ENCODE data around the gene RSPO4. TPM values are rescaled to one million over a fixed set of nuclear protein-coding genes. Genes with fewer than 3 reads are reported as not detected.
A peak's percentile ranks its signal among the peaks of the same experiment; 100 is the strongest.

RSPO4 gene
- total RNA-seq, 1 donor from 2014 or later = 0.95 TPM

DNA sequence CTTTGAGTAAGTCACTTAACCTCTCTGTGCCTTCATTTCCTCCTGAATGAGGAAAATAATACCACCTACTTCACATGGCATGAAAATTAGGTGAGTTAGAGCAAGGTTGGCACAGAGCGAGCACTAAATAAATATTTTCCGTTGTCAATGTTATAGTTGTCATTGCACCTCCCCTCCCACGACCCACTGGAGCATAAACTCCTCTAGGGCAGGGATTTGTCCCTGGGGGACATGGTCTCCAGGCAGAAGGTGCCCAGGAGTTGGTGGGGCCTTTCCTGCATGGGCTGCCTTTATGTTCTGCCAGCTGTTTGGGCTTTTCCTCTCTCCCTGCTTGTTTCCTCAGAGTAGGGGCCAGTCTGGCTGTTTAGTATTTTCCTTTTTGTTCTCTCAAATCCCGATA lies 84.7 kb downstream of the RSPO4 start:
- peak overlapping the region; percentile 52 for H3K27ac Mint-ChIP-seq (ENCODE audit: unreplicated experiment)
- no peak for DNase-seq (ENCODE audit: low spot score)
- H3K4me3 Mint-ChIP-seq (ENCODE audit: unreplicated experiment) = no peak overlapping the region
- H3K9me3 Mint-ChIP-seq (ENCODE audit: unreplicated experiment) = no peaks in the 10 kb centered on the region
- TF ChIP-seq, protein P1, sequence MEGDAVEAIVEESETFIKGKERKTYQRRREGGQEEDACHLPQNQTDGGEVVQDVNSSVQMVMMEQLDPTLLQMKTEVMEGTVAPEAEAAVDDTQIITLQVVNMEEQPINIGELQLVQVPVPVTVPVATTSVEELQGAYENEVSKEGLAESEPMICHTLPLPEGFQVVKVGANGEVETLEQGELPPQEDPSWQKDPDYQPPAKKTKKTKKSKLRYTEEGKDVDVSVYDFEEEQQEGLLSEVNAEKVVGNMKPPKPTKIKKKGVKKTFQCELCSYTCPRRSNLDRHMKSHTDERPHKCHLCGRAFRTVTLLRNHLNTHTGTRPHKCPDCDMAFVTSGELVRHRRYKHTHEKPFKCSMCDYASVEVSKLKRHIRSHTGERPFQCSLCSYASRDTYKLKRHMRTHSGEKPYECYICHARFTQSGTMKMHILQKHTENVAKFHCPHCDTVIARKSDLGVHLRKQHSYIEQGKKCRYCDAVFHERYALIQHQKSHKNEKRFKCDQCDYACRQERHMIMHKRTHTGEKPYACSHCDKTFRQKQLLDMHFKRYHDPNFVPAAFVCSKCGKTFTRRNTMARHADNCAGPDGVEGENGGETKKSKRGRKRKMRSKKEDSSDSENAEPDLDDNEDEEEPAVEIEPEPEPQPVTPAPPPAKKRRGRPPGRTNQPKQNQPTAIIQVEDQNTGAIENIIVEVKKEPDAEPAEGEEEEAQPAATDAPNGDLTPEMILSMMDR (IDR thresholded peaks at IDR 0.05; ENCODE audit: unreplicated experiment) = no peak
- peaks cover 66% of the 10 kb centered on the region for H3K4me1 Mint-ChIP-seq (ENCODE audit: unreplicated experiment)
- peaks cover 13% of the 10 kb centered on the region for H3K27me3 Mint-ChIP-seq (ENCODE audit: unreplicated experiment)
- peaks cover 4% of the 10 kb centered on the region for H3K36me3 Mint-ChIP-seq (ENCODE audit: low read depth, unreplicated experiment)

DNA sequence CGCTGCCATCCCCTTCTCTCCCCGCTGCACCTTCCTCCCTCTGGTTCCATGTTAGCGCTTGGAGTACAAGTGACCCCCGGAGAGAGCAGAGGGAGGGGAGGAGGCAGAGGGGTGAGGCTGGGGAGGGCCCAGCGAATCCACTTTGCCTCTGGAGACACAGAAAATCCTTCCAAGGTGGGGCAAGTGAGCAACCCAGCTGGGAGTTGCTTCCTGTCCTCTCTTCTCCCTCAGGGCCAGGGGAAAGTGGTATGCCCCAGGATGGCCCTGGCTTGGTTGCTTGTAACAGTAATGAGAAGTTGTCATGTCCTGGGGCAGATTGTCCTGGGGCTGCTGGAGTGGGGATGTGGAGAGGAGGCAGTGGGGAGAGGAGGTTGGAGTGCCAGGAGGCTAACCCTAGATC lies 85.3 kb downstream of the RSPO4 start:
- Mint-ChIP-seq H3K9me3 (ENCODE audit: unreplicated experiment) (no peaks in the 10 kb centered on the region), H3K27me3 (ENCODE audit: unreplicated experiment) (peaks cover 13% of the 10 kb centered on the region), H3K4me1 (ENCODE audit: unreplicated experiment) (peaks cover 65% of the 10 kb centered on the region), H3K4me3 (ENCODE audit: unreplicated experiment) (no peak overlapping the region), H3K36me3 (ENCODE audit: low read depth, unreplicated experiment) (peaks cover 4% of the 10 kb centered on the region), H3K27ac (ENCODE audit: unreplicated experiment) (no peak overlapping the region)
- TF ChIP-seq, protein P1 (IDR thresholded peaks at IDR 0.05; ENCODE audit: unreplicated experiment) = no peak
- no peak for DNase-seq (ENCODE audit: low spot score)

DNA sequence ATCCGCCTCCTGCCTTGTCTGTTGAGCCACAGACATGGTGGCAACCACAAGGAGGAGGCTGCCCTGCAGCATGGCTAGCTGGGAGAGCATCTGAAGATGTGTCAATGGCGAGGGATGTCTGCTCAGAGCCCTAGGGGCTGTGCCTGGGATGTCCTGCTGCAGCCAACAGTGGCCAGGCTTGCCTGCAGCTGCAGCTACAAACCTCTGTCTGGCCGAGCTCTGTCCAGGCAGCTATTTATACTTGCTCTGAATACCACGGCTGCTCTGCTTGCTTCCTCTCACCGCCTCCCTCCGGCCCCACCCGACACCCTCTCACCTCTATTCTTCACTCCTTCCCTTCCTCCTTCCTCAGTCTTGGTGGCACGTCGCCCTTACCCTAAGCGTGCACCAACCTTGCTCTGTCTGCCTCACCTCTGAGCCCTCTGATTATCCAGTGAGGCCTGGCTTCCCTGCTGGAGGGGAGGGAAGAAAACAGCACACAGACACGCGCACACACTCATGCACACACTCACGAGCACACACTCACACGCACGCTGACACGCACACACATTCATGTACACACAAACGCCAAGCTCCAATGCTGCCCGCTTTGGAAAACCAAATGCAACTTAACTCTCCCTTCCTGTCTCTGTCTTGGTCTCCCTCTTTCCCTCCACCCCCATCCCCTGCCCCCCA lies 85.8 kb downstream of the RSPO4 start, which contains the start of gene ANGPT4:
Gene ANGPT4, minus strand, starts transcription at position 210 of the 675 bp plus-strand sequence. Its CDS starts 120 bp downstream, at position 90.
- H3K4me3 Mint-ChIP-seq (ENCODE audit: unreplicated experiment) = no peak within 1 kb of the TSS

DNA sequence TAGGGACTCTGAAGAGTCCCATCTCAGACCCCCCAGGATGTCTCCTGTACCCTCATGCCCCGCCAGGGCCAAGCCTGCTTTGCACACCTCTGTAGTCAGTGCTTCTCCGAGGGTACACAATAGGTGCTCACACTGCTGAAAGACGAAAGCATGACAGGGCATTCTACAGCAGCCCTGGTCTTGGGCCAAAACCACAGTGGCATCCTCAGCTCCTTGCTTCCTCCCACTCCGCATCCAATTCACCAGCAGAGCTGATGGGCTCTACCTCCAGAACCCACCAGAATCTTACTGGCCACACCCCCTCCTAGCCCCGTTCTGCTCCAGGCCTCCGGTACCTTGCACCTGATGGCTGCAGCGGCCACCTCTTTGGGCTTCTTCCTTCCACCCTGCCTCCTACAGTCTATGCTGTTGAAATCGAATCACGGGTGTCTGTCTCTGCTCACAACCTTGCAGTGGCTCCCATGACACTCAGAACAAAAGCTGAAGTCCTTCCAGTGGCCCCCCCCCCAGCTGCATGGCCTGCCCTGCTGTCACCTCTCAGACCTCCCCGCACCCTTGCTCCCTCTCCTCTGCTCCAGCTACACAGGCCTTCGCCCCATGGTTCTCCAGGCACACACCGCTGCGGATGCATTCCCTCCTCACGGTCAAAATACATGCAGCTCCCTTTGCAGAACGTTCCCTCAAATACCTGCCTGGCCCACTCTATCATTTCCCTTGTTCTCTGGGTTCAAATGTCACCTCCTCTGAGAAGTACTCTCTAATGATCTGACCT lies 87.2 kb downstream of the RSPO4 start:
- H3K27ac Mint-ChIP-seq (ENCODE audit: unreplicated experiment) = no peak overlapping the region
- H3K9me3 Mint-ChIP-seq (ENCODE audit: unreplicated experiment) = no peaks in the 10 kb centered on the region
- no peak for DNase-seq (ENCODE audit: low spot score)
- peaks cover 4% of the 10 kb centered on the region for H3K36me3 Mint-ChIP-seq (ENCODE audit: low read depth, unreplicated experiment)
- H3K4me1 Mint-ChIP-seq (ENCODE audit: unreplicated experiment) = peaks cover 58% of the 10 kb centered on the region
- H3K27me3 Mint-ChIP-seq (ENCODE audit: unreplicated experiment) = peaks cover 13% of the 10 kb centered on the region
- no peak overlapping the region for H3K4me3 Mint-ChIP-seq (ENCODE audit: unreplicated experiment)
- TF ChIP-seq, protein P1 (IDR thresholded peaks at IDR 0.05; ENCODE audit: unreplicated experiment) = no peak

More for the DNA sequence above, 85.8 kb downstream of the RSPO4 start, which contains the start of gene ANGPT4:
- H3K27ac Mint-ChIP-seq (ENCODE audit: unreplicated experiment) = no peak within 1 kb of the TSS
- H3K27me3 Mint-ChIP-seq (ENCODE audit: unreplicated experiment) = peaks cover 13% of the 10 kb centered on the region
- DNase-seq (ENCODE audit: low spot score) = no peak
- TF ChIP-seq, protein P1 (IDR thresholded peaks at IDR 0.05; ENCODE audit: unreplicated experiment) = no peak
- H3K9me3 Mint-ChIP-seq (ENCODE audit: unreplicated experiment) = no peaks in the 10 kb centered on the region
- H3K36me3 Mint-ChIP-seq (ENCODE audit: low read depth, unreplicated experiment) = peaks cover 4% of the 10 kb centered on the region
- H3K4me1 Mint-ChIP-seq (ENCODE audit: unreplicated experiment) = peaks cover 64% of the 10 kb centered on the region
